ENCODE measurements around the gene ANXA8L1.
"Not testable (repeated sequence)": the region's sequence is repeated elsewhere in the genome, so short reads cannot be mapped to it uniquely, and the experiment has no call there.

DNA sequence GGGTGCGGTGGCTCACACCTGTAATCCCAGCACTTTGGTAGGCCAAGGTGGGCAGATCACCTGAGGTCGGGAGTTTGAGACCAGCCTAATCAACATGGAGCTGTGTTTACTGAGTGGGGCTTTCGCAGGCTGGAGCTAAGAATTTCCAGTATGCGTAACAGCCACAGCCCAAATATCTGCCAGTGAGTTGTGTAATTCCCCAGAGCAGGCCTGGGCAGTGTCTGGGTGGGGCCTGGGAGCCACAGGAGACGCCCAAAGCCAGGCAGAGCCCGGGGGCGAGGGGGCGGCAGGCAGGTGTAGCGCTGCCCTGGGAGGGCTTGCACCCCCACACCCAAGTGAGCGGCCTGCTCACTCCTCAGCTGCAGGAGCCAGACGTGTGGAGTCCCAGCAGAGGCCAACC is at the start of gene ANXA8L1:
- not testable (repeated sequence) for TF ChIP-seq POLR2AphosphoS5, POLR2A (IDR thresholded peaks at IDR 0.05)
- TF ChIP-seq, protein P1, sequence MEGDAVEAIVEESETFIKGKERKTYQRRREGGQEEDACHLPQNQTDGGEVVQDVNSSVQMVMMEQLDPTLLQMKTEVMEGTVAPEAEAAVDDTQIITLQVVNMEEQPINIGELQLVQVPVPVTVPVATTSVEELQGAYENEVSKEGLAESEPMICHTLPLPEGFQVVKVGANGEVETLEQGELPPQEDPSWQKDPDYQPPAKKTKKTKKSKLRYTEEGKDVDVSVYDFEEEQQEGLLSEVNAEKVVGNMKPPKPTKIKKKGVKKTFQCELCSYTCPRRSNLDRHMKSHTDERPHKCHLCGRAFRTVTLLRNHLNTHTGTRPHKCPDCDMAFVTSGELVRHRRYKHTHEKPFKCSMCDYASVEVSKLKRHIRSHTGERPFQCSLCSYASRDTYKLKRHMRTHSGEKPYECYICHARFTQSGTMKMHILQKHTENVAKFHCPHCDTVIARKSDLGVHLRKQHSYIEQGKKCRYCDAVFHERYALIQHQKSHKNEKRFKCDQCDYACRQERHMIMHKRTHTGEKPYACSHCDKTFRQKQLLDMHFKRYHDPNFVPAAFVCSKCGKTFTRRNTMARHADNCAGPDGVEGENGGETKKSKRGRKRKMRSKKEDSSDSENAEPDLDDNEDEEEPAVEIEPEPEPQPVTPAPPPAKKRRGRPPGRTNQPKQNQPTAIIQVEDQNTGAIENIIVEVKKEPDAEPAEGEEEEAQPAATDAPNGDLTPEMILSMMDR (IDR thresholded peaks at IDR 0.05): not testable (repeated sequence)
